ENCODE measurements around the gene ATF4.

- no peak for TF ChIP-seq CTCF (IDR thresholded peaks at IDR 0.05; ENCODE audit: insufficient read depth, low read length, poor library complexity, severe bottlenecking)
- no peak for TF ChIP-seq EZH2phosphoT487 (conservative IDR thresholded peaks at IDR 0.05; ENCODE audit: low read length)
Measured at GRCh38 chr22:39556970-39557841, 36.8 kb downstream of the ATF4 start.

Measured in SU-DHL-6 (cell line).